ENCODE data around the gene NEK6.

Gene NEK6

GRCh38 chr9:124257844-124258606 lies at the start of gene NEK6:
Gene NEK6, plus strand, starts transcription at chr9:124257949. Its CDS starts 44,016 bp downstream, at chr9:124301965.
- peak; percentile 12 for ATAC-seq
- no peak for TF ChIP-seq ARNTL (CRISPR knock-in tag; IDR thresholded peaks at IDR 0.05; ENCODE audit: borderline replicate concordance, low read depth)
- no peak for TF ChIP-seq ZFP30 (CRISPR knock-in tag; IDR thresholded peaks at IDR 0.05)
- no peak for TF ChIP-seq OSR1 (CRISPR knock-in tag; IDR thresholded peaks at IDR 0.05)
- no peak for TF ChIP-seq ZNF8 (CRISPR knock-in tag; IDR thresholded peaks at IDR 0.05)
- no peak for TF ChIP-seq ZC3H10 (CRISPR knock-in tag; IDR thresholded peaks at IDR 0.05)
- no peak for TF ChIP-seq ZNF70 (CRISPR knock-in tag; IDR thresholded peaks at IDR 0.05)

GRCh38 chr9:124208571-124208970 lies 49.2 kb upstream of the NEK6 start:
- TF ChIP-seq ZFP3 (CRISPR knock-in tag; IDR thresholded peaks at IDR 0.05) (no peak), ZC3H10 (CRISPR knock-in tag; IDR thresholded peaks at IDR 0.05) (no peak), ARNTL (CRISPR knock-in tag; IDR thresholded peaks at IDR 0.05; ENCODE audit: borderline replicate concordance, low read depth) (no peak), SNAI2 (CRISPR knock-in tag; IDR thresholded peaks at IDR 0.05) (no peak), RARB (CRISPR knock-in tag; IDR thresholded peaks at IDR 0.05) (no peak), BACH2 (CRISPR knock-in tag; IDR thresholded peaks at IDR 0.05; ENCODE audit: borderline replicate concordance) (no peak), GLIS3 (CRISPR knock-in tag; IDR thresholded peaks at IDR 0.05) (no peak), ZFP30 (CRISPR knock-in tag; IDR thresholded peaks at IDR 0.05) (no peak), TOX (CRISPR knock-in tag; IDR thresholded peaks at IDR 0.05; ENCODE audit: borderline replicate concordance) (no peak), TCF4 (CRISPR knock-in tag; IDR thresholded peaks at IDR 0.05; ENCODE audit: borderline replicate concordance) (no peak), PATZ1 (CRISPR knock-in tag; IDR thresholded peaks at IDR 0.05; ENCODE audit: borderline replicate concordance) (no peak), CSDC2 (CRISPR knock-in tag; IDR thresholded peaks at IDR 0.05) (no peak), ISL1 (CRISPR knock-in tag; IDR thresholded peaks at IDR 0.05) (no peak), OSR1 (CRISPR knock-in tag; IDR thresholded peaks at IDR 0.05) (no peak)
- TF ChIP-seq, protein P1, sequence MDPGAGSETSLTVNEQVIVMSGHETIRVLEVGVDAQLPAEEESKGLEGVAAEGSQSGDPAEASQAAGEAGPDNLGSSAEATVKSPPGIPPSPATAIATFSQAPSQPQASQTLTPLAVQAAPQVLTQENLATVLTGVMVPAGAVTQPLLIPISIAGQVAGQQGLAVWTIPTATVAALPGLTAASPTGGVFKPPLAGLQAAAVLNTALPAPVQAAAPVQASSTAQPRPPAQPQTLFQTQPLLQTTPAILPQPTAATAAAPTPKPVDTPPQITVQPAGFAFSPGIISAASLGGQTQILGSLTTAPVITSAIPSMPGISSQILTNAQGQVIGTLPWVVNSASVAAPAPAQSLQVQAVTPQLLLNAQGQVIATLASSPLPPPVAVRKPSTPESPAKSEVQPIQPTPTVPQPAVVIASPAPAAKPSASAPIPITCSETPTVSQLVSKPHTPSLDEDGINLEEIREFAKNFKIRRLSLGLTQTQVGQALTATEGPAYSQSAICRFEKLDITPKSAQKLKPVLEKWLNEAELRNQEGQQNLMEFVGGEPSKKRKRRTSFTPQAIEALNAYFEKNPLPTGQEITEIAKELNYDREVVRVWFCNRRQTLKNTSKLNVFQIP (CRISPR knock-in tag; IDR thresholded peaks at IDR 0.05; ENCODE audit: borderline replicate concordance, low read depth) = no peak
- TF ChIP-seq, protein P2, sequence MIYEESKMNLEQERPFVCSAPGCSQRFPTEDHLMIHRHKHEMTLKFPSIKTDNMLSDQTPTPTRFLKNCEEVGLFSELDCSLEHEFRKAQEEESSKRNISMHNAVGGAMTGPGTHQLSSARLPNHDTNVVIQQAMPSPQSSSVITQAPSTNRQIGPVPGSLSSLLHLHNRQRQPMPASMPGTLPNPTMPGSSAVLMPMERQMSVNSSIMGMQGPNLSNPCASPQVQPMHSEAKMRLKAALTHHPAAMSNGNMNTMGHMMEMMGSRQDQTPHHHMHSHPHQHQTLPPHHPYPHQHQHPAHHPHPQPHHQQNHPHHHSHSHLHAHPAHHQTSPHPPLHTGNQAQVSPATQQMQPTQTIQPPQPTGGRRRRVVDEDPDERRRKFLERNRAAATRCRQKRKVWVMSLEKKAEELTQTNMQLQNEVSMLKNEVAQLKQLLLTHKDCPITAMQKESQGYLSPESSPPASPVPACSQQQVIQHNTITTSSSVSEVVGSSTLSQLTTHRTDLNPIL (CRISPR knock-in tag; IDR thresholded peaks at IDR 0.05; ENCODE audit: low read depth) = no peak
- TF ChIP-seq, protein P3, sequence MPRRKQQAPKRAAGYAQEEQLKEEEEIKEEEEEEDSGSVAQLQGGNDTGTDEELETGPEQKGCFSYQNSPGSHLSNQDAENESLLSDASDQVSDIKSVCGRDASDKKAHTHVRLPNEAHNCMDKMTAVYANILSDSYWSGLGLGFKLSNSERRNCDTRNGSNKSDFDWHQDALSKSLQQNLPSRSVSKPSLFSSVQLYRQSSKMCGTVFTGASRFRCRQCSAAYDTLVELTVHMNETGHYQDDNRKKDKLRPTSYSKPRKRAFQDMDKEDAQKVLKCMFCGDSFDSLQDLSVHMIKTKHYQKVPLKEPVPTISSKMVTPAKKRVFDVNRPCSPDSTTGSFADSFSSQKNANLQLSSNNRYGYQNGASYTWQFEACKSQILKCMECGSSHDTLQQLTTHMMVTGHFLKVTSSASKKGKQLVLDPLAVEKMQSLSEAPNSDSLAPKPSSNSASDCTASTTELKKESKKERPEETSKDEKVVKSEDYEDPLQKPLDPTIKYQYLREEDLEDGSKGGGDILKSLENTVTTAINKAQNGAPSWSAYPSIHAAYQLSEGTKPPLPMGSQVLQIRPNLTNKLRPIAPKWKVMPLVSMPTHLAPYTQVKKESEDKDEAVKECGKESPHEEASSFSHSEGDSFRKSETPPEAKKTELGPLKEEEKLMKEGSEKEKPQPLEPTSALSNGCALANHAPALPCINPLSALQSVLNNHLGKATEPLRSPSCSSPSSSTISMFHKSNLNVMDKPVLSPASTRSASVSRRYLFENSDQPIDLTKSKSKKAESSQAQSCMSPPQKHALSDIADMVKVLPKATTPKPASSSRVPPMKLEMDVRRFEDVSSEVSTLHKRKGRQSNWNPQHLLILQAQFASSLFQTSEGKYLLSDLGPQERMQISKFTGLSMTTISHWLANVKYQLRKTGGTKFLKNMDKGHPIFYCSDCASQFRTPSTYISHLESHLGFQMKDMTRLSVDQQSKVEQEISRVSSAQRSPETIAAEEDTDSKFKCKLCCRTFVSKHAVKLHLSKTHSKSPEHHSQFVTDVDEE (CRISPR knock-in tag; IDR thresholded peaks at IDR 0.05) = no peak
- ATAC-seq = no peak

DNA sequence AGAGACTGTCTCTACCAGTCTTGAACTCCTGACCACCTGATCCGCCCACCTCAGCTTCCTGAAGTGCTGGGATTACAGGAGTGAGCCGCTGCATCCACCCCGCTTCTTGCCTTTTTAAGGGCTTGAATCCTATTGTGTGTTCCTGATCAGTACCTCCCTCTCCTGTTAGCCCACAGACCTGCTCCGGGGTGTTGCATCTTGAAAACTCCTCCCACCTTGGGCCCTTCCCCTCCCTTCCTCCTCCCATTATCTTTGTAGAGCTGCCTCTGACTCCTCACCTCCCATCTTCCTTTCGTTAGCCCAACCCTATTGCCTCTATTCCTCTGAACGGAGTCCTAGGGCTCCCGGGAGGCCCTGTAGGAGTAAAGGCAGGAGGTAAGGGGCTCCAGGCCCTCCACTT lies 48.5 kb upstream of the NEK6 start:
- TF ChIP-seq ISL1 (CRISPR knock-in tag; IDR thresholded peaks at IDR 0.05) = no peak
- no peak for TF ChIP-seq SNAI2 (CRISPR knock-in tag; IDR thresholded peaks at IDR 0.05)
- TF ChIP-seq, protein P3 (CRISPR knock-in tag; IDR thresholded peaks at IDR 0.05) = no peak
- no peak for TF ChIP-seq ZNF8 (CRISPR knock-in tag; IDR thresholded peaks at IDR 0.05)
- no peak for TF ChIP-seq BACH2 (CRISPR knock-in tag; IDR thresholded peaks at IDR 0.05; ENCODE audit: borderline replicate concordance)
- no peak for TF ChIP-seq CSDC2 (CRISPR knock-in tag; IDR thresholded peaks at IDR 0.05)
- no peak for TF ChIP-seq ZFP3 (CRISPR knock-in tag; IDR thresholded peaks at IDR 0.05)
- no peak for TF ChIP-seq PATZ1 (CRISPR knock-in tag; IDR thresholded peaks at IDR 0.05; ENCODE audit: borderline replicate concordance)
- TF ChIP-seq, protein P1 (CRISPR knock-in tag; IDR thresholded peaks at IDR 0.05; ENCODE audit: borderline replicate concordance, low read depth) = no peak
- TF ChIP-seq ARNTL (CRISPR knock-in tag; IDR thresholded peaks at IDR 0.05; ENCODE audit: borderline replicate concordance, low read depth) = no peak
- no peak for TF ChIP-seq ZFP30 (CRISPR knock-in tag; IDR thresholded peaks at IDR 0.05)

More for the DNA sequence above, 48.5 kb upstream of the NEK6 start:
- ATAC-seq = no peak

All from SK-N-SH treated with all-trans-retinoic acid at 6 μM for 48 hours (cell line).